Endothelial cell of umbilical vein (primary cell): Measurements from ENCODE around the gene KCNC1. TPM values are rescaled to one million over a fixed set of nuclear protein-coding genes. Genes with fewer than 3 reads are reported as not detected.

Experiments
- BruUV-seq: library from RNA; stranded (reverse); fragments of 400-500 nt; replicated peaks from 2 replicates; lab custom pipeline; 2021; lab: Mats Ljungman, UMichigan
- CTCF ChIA-PET: fragments of 300-600, 350-600 bp; sonication (Branson Sonifier 250); formaldehyde crosslinking; loops from one replicate; lab custom pipeline; 2021; ENCODE audit warnings: antibody characterized with exemption, inconsistent platforms; lab: Charles Lee
- POLR2A ChIA-PET: fragments of 300-600, 350-600 bp; sonication (Branson Sonifier 250); formaldehyde crosslinking; loops from one replicate; lab custom pipeline; 2021; ENCODE audit warnings: antibody characterized with exemption, inconsistent platforms; lab: Charles Lee
- DNase-seq: peaks from one replicate; pipeline ENCODE4 v3.0.0-alpha.2; 2011; ENCODE audit warnings: low read depth, low spot score
- FAIRE-seq: peaks from 2 replicates; lab custom pipeline; 2011; peaks lifted over from hg19 to GRCh38; lab: Jason Lieb, UNC
- H2AFZ ChIP-seq: 2 replicates; pipeline ENCODE4 v1.6.0; 2012; ENCODE audit warnings: low read depth, low read length, control low read depth, inconsistent platforms
- H3K27ac ChIP-seq: 2 replicates; pipeline ENCODE4 v1.5.1; 2011; ENCODE audit warnings: low read depth, mild to moderate bottlenecking, control low read depth, low read length, moderate library complexity; ENCODE audit not compliant: insufficient read depth
- H3K27me3 ChIP-seq, 2 experiments: 2 replicates each; pipeline versions ENCODE4 v1.6.0 to v1.6.1; 2011; ENCODE audit warnings: low read length in 2 of 2, mixed read lengths in 1 of 2; ENCODE audit not compliant: control insufficient read depth in 2 of 2, insufficient read depth in 2 of 2
- H3K36me3 ChIP-seq, 2 experiments: 2 replicates in 1 of 2; 3 replicates in 1 of 2; pipeline ENCODE4 v1.5.1; 2011; ENCODE audit warnings: low read length in 2 of 2, mild to moderate bottlenecking in 1 of 2, moderate library complexity in 1 of 2; ENCODE audit not compliant: control insufficient read depth in 2 of 2, insufficient read depth in 2 of 2; ENCODE audit errors: extremely low read depth in 1 of 2
- H3K4me1 ChIP-seq: 3 replicates; pipeline ENCODE4 v1.5.1; 2011; ENCODE audit warnings: mild to moderate bottlenecking, low read length; ENCODE audit not compliant: control insufficient read depth, insufficient read depth; ENCODE audit errors: extremely low read depth
- H3K4me2 ChIP-seq: 2 replicates; pipeline ENCODE4 v1.6.1; 2011; ENCODE audit warnings: low read length, control low read depth, mixed read lengths; ENCODE audit not compliant: insufficient read depth
- H3K4me3 ChIP-seq, 3 experiments: fragments of 200-600 bp in 1 of 3; sonication (generic), shearing (Covaris generic) in 1 of 3; replicated peaks in 1 of 3; 2 replicates each; pipeline ENCODE4 v1.5.1; 2011 to 2016; ENCODE audit warnings: control low read depth in 3 of 3, low read length in 3 of 3, mild to moderate bottlenecking in 2 of 3, inconsistent platforms in 1 of 3, low read depth in 1 of 3, moderate library complexity in 1 of 3; ENCODE audit not compliant: insufficient read depth in 1 of 3
- H3K79me2 ChIP-seq: 2 replicates; pipeline ENCODE4 v1.6.0; 2012; ENCODE audit warnings: low read length, inconsistent platforms; ENCODE audit not compliant: control insufficient read depth, insufficient read depth
- H3K9ac ChIP-seq: replicated peaks from 2 replicates; pipeline ENCODE3; 2011; ENCODE audit warnings: low read length, control low read depth; ENCODE audit not compliant: insufficient read depth; ENCODE audit errors: extremely low read depth
- H3K9me1 ChIP-seq: replicated peaks from 3 replicates; pipeline ENCODE4 v1.6.0; 2011; ENCODE audit warnings: mild to moderate bottlenecking, low read length; ENCODE audit not compliant: control insufficient read depth, insufficient read depth; ENCODE audit errors: extremely low read depth
- H3K9me3 ChIP-seq: replicated peaks from 2 replicates; pipeline ENCODE4 v1.5.1; 2012; ENCODE audit warnings: low read length, inconsistent platforms; ENCODE audit not compliant: control insufficient read depth, insufficient read depth
- H4K20me1 ChIP-seq: replicated peaks from 2 replicates; pipeline ENCODE3; 2011; ENCODE audit warnings: mild to moderate bottlenecking, low read length; ENCODE audit not compliant: control insufficient read depth, insufficient read depth; ENCODE audit errors: extremely low read depth
- EZH2 ChIP-seq: IDR thresholded peaks from 2 replicates; pipeline ENCODE4 v1.6.1; 2012; ENCODE audit warnings: borderline replicate concordance, low read depth, mild to moderate bottlenecking, moderate library complexity, low read length, inconsistent platforms; ENCODE audit not compliant: severe bottlenecking
- FOS ChIP-seq: IDR thresholded peaks from 2 replicates; pipeline ENCODE4 v1.6.1; 2011; ENCODE audit warnings: mild to moderate bottlenecking, low read length, moderate library complexity, borderline replicate concordance; ENCODE audit not compliant: insufficient read depth
- GATA2 ChIP-seq: IDR thresholded peaks from 2 replicates; pipeline ENCODE4 v1.7.0; 2011; ENCODE audit warnings: low read depth, mild to moderate bottlenecking, moderate library complexity, mixed read lengths, low read length; ENCODE audit not compliant: insufficient read length, insufficient read depth
- JUN ChIP-seq: IDR thresholded peaks from 2 replicates; pipeline ENCODE4 v1.6.1; 2011; ENCODE audit warnings: borderline replicate concordance, low read depth; ENCODE audit not compliant: insufficient read length, insufficient read depth
- MYC ChIP-seq: IDR thresholded peaks from one replicate; pipeline ENCODE4 v1.6.1; 2011; ENCODE audit warnings: mild to moderate bottlenecking, low read depth, low read length
- POLR2A ChIP-seq: IDR thresholded peaks from 2 replicates; pipeline ENCODE4 v1.6.1; 2012; ENCODE audit warnings: low read depth, mild to moderate bottlenecking, control low read depth, low read length
- POLR2AphosphoS5 ChIP-seq: IDR thresholded peaks from 2 replicates; pipeline ENCODE4 v1.6.1; 2012; ENCODE audit warnings: low read depth, mild to moderate bottlenecking, control low read depth, low read length, moderate library complexity; ENCODE audit not compliant: insufficient read depth
- dilution Hi-C: fragments of 300-500 bp; cut with MboI; formaldehyde crosslinking; loops from one replicate; pipeline ENCODE4 v1.15.0; 2019; ENCODE audit warnings: low sequenced_read_pairs; ENCODE audit not compliant: extremely low pct_ligation_motif_present
- intact Hi-C: fragments of 100-400 bp; cut with micrococcal nuclease; formaldehyde crosslinking; loops from one replicate; pipeline ENCODE4 v1.10.0; 2022
- polyA plus RNA-seq, 4 experiments: library from polyadenylated mRNA; depleted of rRNA in 3 of 4; stranded (reverse) in 3 of 4; unstranded in 1 of 4; fragments of >200 nt; gene quantifications; 2 replicates each; pipeline versions ENCODE4 v1.2.1 to v1.2.3, GENCODE V29; 2011 to 2012; ENCODE audit warnings: missing spikeins in 1 of 4
- total RNA-seq: library from RNA; stranded (reverse); gene quantifications from 2 replicates; pipeline ENCODE4 v1.2.3, GENCODE V29; 2021
- TF ChIP-seq, protein P1 (sequence below): IDR thresholded peaks from 2 replicates; pipeline ENCODE4 v1.6.1; 2011; ENCODE audit not compliant: insufficient read depth, insufficient read length
- TF ChIP-seq, protein P2 (sequence below), 2 donors: IDR thresholded peaks; 1 replicate in 1 of 2; 2 replicates in 1 of 2; pipeline ENCODE4 v1.5.1; 2011; ENCODE audit warnings: low read length in 2 of 2, mild to moderate bottlenecking in 2 of 2, moderate library complexity in 2 of 2, control low read depth in 1 of 2, inconsistent platforms in 1 of 2, low read depth in 1 of 2; ENCODE audit not compliant: insufficient read depth in 1 of 2; ENCODE audit errors: extremely low read depth in 1 of 2

The KCNC1 gene
- total and polyA plus RNA-seq, 2 donors (not counting 3 experiments of a cell fraction or from before 2014, with no cell fraction given): not detected

DNA sequence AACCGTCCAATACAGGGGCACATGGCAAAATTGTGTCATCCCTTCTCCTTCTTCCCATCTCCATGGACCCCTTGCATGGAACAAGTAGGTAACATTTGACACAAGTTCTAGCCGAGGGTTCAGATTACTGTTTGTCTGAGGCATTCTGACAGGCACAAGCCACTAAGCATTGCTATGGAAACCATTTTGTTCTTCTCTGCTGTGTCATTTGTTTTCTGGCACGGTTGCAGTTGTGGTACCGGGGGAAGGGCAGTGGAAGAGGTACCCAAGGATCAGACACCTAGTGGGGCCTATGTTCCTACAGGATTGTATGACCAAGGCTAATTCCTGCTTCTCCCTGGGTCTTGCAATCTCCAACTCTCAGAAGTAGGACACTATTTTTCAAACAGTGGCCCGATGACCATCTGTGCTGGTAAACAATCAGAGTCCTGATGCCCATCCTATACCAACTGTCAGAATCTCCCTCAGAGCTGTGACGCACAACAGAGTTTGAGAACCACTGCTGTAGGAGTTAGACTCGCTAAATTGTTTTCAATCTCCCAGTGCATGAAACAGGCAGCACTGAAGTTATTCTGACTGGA is 69.3 kb downstream of the KCNC1 start:
- H3K4me2 ChIP-seq: no peak overlapping the region
- H3K4me3 ChIP-seq: no peak overlapping the region
- H3K9me3 ChIP-seq: no peaks in the 10 kb centered on the region
- no peaks in the 10 kb centered on the region for H4K20me1 ChIP-seq
- intact Hi-C loops: no loop called here
- H3K9ac ChIP-seq: no peak overlapping the region
- no peak overlapping the region for H2AFZ ChIP-seq
- no peaks in the 10 kb centered on the region for H3K27me3 ChIP-seq
- no peaks in the 10 kb centered on the region for H3K9me1 ChIP-seq
- no peak for FAIRE-seq
- no peak overlapping the region for H3K27ac ChIP-seq
- CTCF ChIA-PET: no interaction called here
- dilution Hi-C loops: no loop called here
- TF ChIP-seq MYC: no peak
- TF ChIP-seq JUN: no peak
- TF ChIP-seq POLR2A: no peak
- TF ChIP-seq GATA2: no peak
- TF ChIP-seq, protein P1, sequence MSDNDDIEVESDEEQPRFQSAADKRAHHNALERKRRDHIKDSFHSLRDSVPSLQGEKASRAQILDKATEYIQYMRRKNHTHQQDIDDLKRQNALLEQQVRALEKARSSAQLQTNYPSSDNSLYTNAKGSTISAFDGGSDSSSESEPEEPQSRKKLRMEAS: no peak
- TF ChIP-seq FOS: no peak
- TF ChIP-seq EZH2: no peak
- TF ChIP-seq, protein P2, sequence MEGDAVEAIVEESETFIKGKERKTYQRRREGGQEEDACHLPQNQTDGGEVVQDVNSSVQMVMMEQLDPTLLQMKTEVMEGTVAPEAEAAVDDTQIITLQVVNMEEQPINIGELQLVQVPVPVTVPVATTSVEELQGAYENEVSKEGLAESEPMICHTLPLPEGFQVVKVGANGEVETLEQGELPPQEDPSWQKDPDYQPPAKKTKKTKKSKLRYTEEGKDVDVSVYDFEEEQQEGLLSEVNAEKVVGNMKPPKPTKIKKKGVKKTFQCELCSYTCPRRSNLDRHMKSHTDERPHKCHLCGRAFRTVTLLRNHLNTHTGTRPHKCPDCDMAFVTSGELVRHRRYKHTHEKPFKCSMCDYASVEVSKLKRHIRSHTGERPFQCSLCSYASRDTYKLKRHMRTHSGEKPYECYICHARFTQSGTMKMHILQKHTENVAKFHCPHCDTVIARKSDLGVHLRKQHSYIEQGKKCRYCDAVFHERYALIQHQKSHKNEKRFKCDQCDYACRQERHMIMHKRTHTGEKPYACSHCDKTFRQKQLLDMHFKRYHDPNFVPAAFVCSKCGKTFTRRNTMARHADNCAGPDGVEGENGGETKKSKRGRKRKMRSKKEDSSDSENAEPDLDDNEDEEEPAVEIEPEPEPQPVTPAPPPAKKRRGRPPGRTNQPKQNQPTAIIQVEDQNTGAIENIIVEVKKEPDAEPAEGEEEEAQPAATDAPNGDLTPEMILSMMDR (IDR thresholded peaks at IDR 0.05; ENCODE audit: extremely low read depth in 1 of 2, insufficient read depth in 1 of 2, low read depth in 1 of 2, low read length in 2 of 2): no peak
- no peak for TF ChIP-seq POLR2AphosphoS5
- BruUV-seq: no TSS peak
- no peaks in the 10 kb centered on the region for H3K36me3 ChIP-seq
- H3K79me2 ChIP-seq: no peaks in the 10 kb centered on the region
- no peak for DNase-seq
- no peaks in the 10 kb centered on the region for H3K4me1 ChIP-seq
- POLR2A ChIA-PET: no interaction called here
